Renal pelvis (tissue), 4 donors: ENCODE data around the gene TUT1. TPM values are rescaled to one million over a fixed set of nuclear protein-coding genes. Genes with fewer than 3 reads are reported as not detected.
"Not testable (repeated sequence)": the region's sequence is repeated elsewhere in the genome, so short reads cannot be mapped to it uniquely, and the experiment has no call there.

Source experiments
- DNase-seq: peaks from one replicate; pipeline ENCODE4 v3.0.0-alpha.2; 2013
- polyA plus RNA-seq, 3 donors: library from polyadenylated mRNA; unstranded; fragments of 120-200 nt; gene quantifications; one replicate each; pipeline ENCODE4 v1.2.1, GENCODE V29; 2013; ENCODE audit not compliant: insufficient read length in 3 of 3

Gene TUT1
- polyA plus RNA-seq, 3 donors, result 22.1 to 30.2 (median 25.6) TPM

DNA sequence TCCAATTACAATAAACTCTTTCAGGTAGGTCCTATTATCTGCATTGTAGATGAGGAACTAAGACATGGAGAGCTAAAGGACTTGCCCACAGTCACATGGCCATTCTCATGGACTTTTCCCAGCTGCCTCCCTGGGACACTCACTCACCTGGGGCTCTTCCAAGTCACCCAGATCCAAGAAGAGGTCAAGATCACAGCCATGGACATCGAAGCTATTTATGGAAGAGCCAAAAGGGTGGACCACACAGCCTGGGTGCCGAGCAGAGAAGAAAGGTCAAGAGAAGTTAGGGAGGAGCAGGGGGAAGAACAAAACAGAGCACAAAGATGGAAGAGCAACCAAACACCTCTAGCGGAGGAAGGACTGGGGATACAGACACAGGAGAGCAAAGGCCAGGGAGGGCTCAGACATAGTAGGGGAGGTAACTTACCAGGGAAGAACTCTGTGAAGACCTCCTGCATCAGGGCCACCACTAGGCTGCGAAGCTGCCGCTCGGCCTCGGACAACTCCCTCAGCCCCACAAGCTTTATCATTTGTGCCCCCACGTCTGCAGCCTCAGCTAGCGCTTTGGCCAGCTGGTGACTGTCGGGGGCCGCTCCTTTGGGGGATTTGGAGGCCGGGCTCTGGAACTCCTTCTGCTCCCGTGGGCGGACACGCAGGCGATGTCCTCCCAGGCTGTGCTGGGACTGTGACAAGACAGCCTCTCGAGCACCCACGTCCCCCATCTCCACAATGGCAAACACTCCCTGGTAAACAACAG, 10.2 kb downstream of the TUT1 start:
- DNase-seq, result no peak

DNA sequence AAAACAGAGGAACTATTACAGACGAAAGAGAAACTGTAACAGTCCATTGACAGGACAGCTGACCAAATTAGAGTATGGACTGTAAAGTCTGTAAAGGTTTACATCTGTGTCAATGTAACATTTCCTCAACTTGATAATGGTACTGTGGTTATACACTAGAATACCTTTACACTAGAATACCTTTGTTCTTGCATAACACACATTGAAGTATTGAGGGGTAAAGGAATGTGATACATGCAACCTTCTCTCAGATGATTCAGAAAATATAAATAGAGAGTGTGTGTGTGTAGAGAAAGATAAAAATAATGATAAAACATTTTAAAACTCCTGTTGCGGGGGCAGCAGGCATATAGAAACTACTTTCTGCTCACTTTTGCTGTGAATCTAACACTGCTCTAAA, 12.1 kb downstream of the TUT1 start:
- no peak for DNase-seq

DNA sequence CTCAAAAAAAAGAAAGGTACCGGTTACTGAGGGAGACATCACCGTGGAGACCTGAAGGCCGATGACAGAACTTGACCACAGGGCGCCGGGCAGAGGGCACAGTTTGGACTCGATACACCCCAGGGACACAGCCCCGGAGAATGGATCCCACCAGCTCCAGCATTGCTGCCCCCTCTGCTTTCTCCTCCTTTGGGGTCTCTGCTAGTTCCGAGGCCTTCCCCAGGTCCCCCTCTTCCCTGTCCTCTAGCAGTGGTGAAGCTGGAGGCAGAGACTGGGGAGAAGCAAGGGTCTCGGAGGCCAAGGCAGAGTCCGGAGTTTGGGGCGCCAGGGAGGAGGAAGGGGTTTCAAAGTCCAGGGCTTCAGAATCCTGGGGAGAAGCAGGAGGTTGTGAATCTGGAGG, 12.8 kb downstream of the TUT1 start:
- DNase-seq, result no peak

DNA sequence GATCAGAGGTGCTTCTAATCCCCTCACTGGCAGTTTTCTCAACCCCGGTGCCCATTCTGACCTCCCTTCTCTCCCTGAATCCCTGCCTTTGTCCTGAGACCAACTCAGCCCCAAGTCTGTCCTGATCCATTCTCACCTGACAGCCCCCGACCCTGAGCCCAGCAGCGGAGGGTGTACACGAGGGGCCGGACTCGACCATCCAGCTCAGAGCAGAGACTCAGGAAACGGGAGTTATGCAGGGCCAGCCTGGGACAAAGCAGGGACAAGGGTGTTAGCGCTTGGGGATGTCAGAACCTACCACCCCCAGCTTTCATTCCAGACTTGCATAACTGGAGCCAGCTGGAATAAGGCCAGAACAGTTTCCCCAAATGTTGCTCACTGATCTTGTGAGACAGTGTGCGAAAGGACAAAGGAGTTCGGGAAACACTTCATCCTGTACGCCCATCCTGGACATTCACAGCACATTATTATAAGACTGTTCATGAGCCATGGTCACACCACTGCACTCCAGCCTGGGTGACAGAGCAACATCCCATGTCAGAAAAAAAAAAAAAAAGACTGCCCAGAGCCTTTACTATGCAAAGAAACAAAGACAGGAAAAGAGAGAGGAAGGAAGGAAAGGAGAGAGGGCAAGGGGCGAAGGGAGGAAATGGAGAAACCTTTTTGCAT, 14.1 kb downstream of the TUT1 start:
- no peak for DNase-seq

DNA sequence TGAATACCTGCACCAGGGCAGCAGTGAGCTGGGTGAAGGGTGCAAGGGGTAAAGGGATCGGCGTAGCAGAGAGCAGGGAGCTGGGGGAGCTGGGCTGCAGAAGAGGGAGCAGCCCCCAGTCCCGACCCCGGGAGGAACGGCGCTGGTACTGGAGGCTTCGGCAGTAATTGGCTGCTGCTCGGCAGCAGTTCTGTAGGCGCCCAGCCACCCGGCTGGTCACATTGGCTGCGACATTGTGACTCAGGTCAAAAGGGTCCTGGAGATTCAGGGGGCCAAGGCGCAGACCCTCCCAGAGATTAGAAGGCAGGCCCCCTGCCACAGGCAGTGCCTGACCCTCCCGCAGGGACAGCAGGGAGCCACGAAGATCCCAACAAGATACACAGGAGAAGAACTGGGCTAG, 15.5 kb downstream of the TUT1 start:
- DNase-seq, result no peak

DNA sequence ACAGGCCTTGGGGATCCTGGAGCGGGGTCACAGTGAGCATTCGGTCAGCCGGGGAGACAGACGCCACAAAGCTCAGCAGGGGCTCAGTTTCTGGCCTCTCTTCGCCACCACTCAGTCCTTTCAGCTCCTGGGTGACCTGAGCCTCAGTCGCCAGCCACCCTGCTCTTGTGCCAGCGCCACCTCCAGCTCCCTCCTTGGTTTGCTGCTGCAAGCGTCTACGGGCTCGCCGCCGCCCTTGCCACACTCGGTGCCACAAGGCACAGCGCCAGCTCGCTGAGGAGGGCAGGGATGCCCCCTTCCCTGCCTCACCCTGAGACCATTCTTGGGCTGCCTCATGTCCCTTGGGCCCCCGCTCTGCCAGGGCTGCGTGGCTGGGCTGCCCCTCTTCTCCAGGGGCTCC, 16.2 kb downstream of the TUT1 start:
- DNase-seq, result no peak

DNA sequence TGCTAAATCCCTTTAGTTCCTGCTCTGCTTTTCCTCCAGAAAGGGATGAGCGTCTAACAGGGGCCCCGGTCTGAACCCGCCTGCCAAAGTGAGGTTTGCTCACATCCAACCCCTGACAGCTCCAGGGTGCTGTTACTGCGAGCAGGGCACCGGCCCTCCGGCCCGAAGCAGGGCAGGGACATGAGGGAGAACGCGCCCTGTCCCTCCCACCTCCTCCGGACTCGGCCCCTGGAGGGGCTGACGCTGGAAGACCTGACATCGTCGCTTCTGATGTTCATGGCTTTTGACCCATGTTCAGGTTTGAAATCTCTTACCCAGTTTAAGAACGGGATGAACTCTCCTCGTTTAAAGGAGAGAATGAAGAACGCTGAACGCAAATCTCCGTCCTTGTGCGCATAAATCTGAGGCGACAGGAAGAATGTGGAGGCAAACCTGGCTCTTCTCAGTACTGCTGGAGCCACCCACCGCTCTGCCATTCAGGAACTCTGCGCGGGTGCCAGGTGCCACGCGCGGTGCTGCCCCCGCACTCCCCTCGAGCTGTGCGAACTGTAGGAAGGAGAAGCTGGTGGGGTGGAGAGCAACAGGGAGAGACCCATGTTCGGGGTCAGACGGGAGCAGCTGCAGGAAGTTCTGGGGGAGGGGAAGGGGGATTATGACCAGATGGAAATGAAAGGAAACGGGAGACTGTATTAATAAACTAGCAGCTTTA, 16.8 kb downstream of the TUT1 start:
- peak; percentile 48 for DNase-seq

DNA sequence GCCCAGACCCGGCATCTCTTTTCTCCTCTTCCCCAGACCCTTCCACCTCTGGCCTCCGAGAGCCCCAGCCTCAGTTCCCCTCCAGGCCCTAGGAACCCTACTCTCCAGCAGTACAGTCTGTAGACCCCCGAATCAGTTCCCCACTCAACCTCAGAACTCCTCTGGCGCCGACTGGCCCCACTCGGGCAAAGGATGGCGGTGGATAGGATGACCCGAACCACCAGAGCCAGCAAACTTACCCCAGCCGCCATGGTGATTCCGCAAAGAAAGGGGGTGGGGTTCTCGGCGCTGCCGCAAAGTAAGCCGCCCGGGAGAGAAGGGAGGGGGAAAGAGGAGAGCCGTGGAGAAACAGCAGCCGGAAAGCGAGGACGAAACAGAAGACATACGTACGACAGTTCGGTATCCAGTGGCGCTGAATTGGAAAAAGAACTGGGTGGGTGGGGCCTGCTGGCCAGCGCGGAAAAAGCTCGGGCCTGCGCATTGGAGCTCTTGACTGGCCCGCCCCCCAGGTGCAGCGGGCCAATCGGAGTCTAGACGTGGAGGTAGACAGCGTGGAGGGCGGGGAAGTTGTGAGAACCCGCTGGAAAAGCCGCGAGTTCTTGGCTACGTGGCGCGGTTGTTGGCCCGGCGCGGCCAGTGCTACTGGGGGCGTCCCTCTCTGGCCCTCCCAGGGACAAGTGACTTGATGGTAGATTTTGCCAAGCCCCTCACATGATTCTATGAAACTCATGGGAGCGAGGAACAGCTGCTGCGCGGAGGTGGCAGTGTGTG, 17.5 kb downstream of the TUT1 start, which contains the start of gene EEF1G:
EEF1G (minus strand) TSS at position 300 of the 771 bp plus-strand sequence; CDS start at position 251, 49 bp downstream.
- peak; percentile 100 for DNase-seq

DNA sequence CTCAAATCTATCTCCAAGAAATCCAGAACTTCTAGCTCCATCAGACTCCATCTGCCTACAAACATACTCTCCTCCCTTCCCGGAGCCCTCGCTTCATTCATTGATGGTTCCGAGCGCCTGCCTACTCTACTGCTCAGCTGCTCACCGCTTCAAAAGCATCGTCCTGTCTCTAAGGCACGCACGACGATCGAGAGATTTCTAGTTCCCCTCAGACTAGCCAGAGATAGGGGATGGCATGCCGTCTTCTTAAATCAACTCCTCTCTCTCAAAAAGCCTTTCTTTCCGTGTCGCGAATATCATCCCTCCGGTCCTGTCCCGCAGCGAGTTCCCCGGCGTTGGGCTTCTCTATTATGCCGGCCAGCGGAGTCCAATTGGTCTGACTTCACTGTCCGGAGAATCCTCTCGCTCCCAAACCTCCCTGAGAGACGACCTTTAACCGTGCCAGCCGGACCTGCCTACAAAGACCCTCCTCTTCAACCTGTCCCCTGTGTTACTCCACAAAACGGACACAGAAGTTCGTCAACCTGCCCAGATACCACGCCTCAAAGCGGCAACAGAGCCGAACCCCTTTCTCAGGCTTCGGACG, 18.2 kb downstream of the TUT1 start:
- no peak for DNase-seq

DNA sequence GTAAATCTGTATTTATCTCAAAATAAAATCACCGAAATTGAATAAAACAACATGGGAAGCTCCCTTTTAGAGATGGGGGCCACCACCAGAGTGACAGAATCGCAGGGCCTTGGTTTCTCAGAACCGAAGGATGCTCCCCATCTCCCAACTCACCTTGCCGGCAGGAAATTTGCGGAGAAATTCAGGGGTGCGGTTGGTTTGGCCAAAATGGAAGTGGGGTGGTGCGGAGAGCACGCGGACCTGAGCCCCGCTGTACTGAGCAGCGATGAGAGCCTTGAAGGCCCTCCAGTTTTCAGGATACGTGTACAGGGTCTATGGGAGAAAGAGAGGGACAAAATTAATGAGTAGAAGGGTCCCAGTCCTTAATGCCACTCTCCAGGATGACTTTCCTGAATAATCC, 18.9 kb downstream of the TUT1 start:
- DNase-seq, result no peak

DNA sequence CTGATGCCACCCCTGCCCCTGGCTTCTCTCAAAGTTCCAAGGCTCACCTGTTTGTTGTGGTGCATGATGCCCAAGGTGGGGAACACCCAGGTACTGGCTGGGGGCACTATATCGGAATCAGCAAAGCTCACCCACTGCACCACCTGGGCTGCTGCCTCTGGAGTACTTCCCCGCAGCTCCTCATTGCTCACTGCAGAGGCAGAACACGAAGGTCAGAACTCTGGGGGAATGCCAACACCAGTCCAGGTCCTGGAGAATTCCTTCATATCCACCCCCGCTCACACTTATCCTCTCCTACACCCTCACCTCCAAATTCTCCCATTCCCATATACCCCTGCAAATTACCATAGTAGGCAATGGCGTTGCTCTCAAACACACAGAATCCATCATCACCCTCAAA, 19.8 kb downstream of the TUT1 start:
- not testable (repeated sequence) for DNase-seq

DNA sequence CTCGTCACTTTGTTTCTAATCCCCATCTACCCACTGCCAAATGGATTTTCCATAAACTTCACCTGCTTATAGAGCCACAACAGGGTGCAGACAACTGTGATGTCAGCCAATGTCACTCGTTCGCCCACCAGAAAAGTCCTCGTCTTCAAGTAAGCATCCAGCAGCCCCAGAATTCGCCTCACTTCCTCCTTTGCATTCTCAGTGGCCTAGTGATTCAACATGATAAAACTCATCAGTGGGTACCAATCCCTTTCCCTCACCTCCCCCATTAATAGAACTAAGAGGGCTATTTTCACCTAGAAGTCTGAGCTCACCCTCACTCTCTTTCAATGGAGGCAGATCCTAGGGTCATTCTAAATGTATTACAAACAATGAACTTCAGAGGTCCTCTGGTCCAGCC, 20.4 kb downstream of the TUT1 start:
- not testable (repeated sequence) for DNase-seq

DNA sequence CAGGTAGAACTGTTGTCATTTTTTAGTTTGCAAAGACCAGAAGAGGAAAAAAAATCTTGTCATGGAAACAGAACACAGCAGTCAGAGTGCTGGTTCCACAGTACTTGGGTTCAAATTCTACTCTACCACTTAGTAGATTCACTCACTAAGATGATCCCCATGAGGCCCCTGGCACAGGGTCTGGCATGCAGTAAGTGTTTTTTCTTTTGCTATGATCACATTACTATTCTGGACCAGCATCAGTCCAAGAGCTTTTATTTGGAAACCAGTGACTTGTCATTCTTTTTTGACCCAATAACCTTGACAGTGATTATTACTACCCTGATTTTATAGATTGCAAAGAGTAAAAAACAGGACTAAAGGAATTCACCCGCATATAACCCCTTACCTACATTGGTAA, 21.7 kb downstream of the TUT1 start:
- DNase-seq, result no peak

DNA sequence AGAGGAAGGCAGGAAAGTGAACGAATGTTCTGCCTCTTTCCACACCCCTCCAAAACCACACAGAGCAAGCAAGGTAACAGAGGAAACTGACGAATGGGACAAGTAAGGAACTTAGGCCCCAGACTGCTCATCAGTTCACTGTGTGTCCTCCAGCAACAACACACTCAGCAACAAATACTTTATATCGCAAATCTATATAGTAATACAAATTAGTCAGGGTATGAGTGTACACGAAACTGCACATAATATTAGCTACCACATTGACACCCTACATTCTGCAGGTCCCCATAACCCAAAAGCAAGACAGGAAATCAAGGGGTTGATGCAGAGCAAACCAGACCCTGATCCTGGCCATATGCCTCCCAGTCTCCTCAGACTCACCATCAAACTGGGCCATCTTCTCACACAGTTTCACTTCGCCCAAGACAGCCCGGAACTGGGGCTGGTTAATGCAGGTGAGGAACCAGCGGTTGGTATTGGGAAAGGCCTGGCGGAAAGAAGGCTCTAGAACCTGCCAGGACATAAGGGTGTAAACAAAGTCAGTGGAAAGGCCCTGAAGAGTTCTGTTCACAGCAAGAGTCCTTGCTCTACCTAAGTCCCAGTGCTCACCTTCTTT, 24.2 kb downstream of the TUT1 start:
- DNase-seq, result no peak

DNA sequence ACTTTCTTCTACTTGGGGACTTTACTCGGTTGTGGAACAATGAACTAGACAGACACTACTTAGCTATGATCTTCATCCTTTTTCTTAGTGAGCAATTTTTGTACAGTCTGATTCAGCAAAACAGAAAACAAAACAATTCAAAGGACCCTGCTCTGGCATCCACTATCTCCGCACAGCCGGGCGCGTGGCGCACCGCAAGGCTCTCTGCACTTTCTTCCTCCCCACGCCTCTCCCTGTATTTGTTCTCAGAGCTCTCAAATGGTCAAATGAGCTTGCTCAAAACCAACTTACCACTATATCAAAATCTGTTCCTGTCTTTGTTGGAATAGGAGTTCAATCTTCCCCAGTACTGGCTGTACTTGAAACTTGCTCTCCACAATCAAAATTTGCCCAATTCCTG, 25.1 kb downstream of the TUT1 start:
- DNase-seq, result no peak

DNA sequence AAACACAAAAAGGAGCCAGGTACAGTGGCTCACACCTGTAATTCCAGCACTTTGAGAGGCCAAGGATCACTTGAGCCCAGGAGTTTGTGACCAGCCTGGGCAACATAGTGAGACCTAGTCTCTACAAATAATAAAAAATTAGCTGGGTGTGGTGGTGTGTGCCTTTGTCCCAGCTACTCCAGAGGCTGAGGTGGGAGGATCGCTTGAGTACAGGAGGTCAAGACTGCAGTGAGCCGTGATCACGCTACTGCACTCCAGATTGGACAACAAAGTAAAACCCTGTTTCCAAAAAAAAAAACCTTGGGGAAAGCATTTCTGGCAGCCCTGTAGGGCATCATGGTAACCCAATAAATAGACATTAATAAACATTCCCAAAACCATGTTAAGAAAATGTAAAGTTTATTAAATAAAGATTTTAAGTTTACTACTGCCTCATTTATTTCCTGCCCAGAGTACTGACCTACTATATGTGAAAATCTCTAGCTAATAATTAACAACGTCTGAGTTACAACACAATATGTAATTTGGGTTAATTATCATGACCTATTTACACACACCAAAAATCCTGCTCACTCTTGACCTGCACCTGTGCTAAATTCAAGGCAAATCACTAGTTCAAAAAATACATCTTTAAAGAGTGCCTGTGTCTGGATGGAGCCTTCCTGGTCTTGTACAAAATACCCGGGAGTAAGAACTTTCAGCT, 26.1 kb downstream of the TUT1 start:
- no peak for DNase-seq

DNA sequence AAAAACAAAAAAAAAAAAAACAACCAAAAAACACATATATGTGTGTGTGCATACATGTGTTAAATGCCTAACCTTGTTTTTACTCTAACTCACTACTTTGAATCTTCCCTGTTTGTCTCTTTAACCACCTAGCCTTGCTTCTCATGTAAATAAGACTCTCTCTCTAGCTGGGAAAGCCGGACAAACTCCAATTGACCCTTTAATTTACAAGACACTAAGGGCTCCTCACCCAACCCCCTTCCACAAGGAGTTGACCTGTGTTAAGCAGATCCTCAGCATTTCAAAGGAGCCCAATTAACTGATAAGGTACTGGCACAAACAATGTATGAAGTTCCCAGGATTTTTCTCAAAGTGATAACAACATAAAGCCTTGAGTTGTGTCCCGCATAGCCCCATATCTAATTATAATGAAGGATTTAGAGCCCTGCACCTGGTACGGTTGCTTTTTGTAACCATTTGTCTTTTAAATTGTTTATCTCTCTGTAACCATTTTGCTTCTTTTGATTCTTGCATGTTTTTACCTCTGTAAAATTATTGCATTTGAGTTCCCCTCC, 29.6 kb downstream of the TUT1 start:
- DNase-seq, result not testable (repeated sequence)

DNA sequence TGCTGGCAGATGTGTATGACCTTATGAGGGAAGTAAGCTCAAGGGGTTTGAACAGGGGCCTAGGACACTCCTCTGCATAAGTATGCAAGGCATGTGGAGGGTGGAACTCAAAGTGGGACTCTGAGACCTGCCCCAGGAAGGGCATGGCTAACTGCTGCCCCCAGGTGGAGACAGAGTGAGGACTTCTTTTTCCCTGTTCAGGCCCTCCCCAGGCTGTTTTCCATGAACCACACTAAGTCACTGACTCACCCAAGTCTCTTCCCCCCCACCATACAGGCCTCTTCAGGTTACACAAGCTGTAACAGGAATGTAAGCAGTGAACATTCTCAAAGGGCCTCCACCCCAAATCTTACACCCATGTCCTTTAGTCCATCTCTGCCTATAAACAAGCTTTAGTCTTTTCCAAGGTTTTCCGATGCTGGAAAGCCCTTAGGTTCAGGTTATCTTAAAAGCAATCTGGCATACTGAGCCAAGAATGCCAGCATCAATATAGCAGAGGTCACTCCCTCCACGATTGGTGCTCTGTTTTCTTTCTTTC, 30.7 kb downstream of the TUT1 start:
- no peak for DNase-seq

DNA sequence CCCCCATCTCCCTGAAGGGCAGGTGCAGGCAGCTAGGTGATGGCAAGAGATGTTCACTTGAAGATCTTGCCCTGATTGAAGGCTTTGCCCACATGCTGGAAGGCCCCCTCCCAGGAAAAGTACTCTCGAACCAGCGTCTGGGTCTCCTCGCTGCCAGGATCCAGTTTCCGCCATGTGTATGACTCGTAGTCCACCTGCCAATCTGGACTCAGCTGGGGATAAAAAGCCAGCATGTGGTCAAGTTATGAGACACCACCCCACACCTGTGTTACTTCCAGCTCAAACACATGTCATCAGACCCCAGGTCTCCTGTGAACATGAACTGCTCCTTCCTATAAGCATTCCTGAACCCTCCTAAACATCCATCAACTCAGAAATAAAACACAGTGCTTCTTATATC, 31.7 kb downstream of the TUT1 start:
- DNase-seq, result not testable (repeated sequence)

DNA sequence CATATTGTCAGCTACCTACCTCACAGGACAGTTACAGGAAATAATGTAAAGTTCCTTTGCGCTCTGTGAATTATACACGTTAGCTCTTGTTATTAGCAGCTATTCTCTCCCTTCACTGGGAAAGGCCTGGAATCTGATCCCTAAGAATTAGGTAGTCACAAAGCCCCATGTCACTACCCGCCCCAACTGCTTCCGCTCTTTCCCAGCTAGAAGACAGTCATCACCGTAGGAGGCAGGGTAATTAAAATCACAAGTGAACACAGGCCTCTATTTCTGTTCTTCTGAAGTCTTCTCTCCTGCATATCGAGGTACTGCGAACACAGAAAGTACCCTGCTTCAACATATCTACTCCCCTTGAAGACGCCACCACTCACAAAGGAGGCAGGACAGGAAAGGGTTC, 32.1 kb downstream of the TUT1 start:
- DNase-seq, result no peak
